Measurements from ENCODE around the gene COX6A2.
"Not testable (repeated sequence)": the region's sequence is repeated elsewhere in the genome, so short reads cannot be mapped to it uniquely, and the experiment has no call there.

COX6A2 gene

GRCh38 chr16:31436221-31437045 lies 8.3 kb upstream of the COX6A2 start:
- DNase-seq, result no peak

DNA sequence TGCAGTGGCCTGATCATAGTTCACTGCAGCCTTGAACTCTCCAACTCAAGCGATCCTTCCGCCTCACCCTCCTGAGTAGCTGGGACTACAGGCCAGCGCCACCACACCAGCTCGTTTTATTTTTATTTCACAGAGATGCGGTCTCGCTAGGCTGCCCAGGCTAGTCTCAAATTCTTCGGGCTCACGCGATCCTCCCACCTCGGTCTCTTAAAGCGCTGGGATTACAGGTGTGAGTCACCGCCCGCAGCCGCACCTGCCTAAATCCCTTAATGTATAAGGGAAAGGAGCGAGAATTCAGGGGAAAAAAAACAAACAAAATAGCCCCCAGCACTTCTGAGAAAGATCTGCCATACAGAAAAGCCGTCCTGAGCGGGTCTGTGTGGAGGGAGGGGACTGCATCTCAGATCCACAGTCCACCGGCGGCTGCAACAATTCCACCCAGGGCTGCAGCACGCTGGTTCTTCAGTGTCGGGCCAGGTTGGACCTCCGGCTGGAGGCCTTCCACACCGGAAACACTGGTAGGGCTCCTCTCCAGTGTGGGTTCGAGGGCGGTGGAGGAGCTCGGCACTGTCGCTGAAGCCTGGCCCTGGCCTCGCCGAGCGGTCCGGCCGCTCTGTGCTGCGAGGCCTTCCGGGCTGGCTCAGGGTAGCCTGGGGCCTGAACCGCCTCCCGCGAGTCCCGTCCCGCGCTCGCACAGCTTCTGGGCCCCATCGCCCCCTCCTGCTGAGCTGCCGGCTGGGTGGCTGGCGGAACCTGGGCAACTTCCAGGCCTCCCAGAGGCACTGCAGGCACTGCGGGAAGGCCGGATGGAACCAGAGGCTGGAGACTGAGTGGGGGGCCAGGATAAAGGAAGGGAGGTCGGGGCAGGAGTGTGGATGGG lies 7.4 kb upstream of the COX6A2 start:
- DNase-seq, result no peak

GRCh38 chr16:31430380-31431052 lies 2.4 kb upstream of the COX6A2 start:
- no peak for DNase-seq

GRCh38 chr16:31429796-31430195 lies 1.6 kb upstream of the COX6A2 start:
- DNase-seq, result no peak

- no peak for DNase-seq
Measured at GRCh38 chr16:31429314-31429713, 1.2 kb upstream of the COX6A2 start.

- no peak for DNase-seq
Measured at GRCh38 chr16:31428638-31429247, 583 bp upstream of the COX6A2 start.

GRCh38 chr16:31427441-31428278 lies 500 bp downstream of the COX6A2 start:
- DNase-seq, result peak; percentile 42

DNA sequence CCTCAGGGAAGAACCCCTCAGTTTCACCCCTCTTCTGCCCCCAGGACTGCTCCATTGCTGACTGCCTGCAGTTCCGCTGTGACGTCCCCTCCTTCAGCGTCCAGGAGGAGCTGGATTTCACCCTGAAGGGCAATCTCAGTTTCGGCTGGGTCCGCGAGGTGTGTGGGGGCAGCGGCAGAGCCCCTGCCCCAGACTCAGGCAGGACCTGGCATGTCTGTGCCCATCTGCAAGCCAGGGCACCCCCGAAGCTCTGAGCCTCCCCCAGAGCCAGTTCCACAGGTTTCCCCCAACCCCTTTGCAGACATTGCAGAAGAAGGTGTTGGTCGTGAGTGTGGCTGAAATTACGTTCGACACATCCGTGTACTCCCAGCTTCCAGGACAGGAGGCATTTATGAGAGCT lies 4.4 kb downstream of the COX6A2 start:
- no peak for DNase-seq

- DNase-seq, result no peak
Measured at GRCh38 chr16:31423241-31423640, 4.9 kb downstream of the COX6A2 start.

- DNase-seq, result no peak
Measured at GRCh38 chr16:31421587-31421986, 6.6 kb downstream of the COX6A2 start.

DNA sequence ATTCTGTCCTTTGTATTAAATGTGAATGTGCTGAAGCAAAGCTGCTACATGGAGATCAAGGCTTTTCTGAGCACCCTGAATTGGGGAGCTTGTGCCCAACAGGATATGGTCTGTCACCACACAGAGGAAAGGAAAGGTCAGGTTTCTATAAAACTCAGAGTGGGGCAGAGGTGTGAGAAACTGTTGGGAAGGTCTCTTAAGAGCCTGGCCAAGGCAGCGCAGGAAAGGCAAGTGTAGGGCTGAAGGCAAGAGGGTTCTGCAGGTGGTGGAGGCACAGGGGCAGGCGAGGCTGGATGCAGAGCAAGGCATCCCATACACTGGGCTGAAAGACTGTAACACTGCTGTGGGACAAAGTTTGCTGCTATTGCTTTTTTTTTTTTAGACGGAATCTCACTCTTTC lies 8.1 kb downstream of the COX6A2 start:
- DNase-seq, result no peak

GRCh38 chr16:31417916-31418315 lies 10.2 kb downstream of the COX6A2 start:
- DNase-seq, result no peak

- DNase-seq, result not testable (repeated sequence)
Measured at GRCh38 chr16:31417036-31417435, 11.1 kb downstream of the COX6A2 start.

DNA sequence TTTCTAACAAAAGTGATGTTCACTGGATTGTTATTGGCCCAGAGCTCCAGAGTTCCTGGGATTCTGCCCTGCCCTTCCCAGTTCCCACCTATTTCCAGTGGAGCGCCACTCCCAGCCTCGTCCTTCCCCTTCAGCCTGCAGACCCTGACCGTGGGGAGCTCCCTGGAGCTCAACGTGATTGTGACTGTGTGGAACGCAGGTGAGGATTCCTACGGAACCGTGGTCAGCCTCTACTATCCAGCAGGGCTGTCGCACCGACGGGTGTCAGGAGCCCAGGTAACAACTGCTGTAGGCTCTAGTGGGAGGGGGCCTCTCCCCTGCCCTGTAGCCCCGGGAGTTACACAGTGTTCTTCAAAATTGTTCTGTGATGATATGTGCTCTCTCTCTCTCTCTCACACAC lies 11.8 kb downstream of the COX6A2 start:
- no peak for DNase-seq

- DNase-seq, result no peak
Measured at GRCh38 chr16:31414706-31415105, 13.5 kb downstream of the COX6A2 start.

DNA sequence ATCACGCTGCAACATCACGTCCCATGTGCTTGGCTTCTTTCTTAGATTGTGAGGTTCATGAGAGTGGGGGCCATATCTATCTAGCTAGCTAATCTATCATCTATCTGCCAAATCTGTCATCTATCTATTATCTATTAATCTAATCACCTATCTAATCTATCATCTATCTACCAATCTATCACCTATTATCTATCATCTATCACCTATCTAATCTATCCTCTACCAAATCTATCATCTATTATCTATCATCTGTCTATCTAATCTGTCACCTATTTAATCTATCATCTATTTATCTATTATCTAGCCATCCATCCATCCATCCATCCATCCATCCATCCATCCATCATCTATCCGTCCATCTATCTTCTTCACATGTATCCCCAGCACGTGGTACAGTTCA lies 14.2 kb downstream of the COX6A2 start:
- DNase-seq, result no peak

- peak; percentile 51 for DNase-seq
Measured at GRCh38 chr16:31413381-31413780, 14.8 kb downstream of the COX6A2 start.

DNA sequence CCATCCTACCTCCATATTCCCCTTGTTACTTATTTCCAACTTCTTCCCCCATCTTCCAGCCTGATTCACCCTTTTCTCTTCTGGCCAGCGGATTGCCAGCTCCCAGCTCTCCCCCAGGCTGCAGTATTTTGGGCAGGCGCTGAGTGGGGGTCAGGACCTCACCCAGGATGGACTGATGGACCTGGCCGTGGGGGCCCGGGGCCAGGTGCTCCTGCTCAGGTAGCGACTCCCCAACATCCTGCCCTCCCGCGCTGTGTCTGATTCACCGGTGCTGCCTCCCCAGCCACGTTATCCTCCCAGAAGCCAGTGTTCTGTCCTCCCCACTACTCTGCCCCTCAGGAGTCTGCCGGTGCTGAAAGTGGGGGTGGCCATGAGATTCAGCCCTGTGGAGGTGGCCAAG lies 15.4 kb downstream of the COX6A2 start:
- no peak for DNase-seq

DNA sequence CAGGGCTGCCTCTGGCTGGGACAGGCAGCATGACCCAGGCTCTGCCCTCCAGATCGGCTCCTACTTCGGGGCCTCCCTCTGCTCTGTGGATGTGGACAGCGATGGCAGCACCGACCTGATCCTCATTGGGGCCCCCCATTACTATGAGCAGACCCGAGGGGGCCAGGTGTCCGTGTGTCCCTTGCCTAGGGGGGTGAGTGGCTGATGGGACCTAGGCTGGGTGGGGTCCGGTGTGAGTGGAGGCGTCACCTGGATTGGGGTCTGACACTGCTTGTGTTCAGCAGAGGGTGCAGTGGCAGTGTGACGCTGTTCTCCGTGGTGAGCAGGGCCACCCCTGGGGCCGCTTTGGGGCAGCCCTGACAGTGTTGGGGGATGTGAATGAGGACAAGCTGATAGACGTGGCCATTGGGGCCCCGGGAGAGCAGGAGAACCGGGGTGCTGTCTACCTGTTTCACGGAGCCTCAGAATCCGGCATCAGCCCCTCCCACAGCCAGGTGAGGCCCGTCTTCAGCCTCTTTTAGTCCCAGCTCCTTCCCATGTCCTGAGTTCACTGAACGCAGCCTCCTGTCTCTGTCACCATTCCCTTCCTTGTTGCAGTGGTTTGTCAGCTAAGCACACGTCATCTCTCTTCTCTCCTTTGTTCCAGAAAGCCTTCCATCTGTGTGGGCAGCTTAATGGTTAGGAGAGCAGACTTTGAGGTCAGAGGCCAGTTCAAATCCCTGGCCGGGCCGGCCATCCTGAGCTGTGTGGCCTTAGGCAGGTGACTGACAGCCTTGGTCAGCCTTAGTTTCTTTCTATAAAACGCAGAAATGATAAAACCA lies 16.9 kb downstream of the COX6A2 start:
- no peak for DNase-seq

GRCh38 chr16:31410082-31410481 lies 18.1 kb downstream of the COX6A2 start:
- DNase-seq, result no peak

GRCh38 chr16:31409433-31409832 lies 18.7 kb downstream of the COX6A2 start:
- no peak for DNase-seq
